Measurements from ENCODE around the gene BCAS3.

Gene BCAS3

DNA sequence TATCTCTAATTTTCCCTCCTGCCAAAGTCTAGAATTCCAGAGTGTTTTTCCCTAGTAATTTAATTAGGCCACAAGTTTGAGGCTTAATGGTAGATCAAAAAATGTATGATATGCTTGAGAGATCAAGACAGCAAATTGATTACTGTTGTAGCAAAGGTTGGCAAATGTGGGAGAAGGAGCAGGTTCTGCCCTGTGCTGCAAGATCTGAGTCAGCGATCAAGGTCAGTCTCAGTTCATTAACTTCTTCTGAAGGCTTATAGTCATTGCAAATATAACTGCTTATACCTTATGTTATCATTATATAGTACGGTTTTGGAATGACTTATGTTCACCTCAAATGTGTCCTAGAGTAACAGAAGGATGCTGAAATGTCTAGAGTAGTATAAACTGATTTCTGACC lies 490.9 kb downstream of the BCAS3 start:
- TF ChIP-seq CTCF (IDR thresholded peaks at IDR 0.05; ENCODE audit: control insufficient read depth, insufficient read depth, low read depth, low read length, missing control alignments): no peak
- H3K4me3 ChIP-seq (ENCODE audit: control insufficient read depth, low read depth, low read length): no peak overlapping the region
- DNase-seq (ENCODE audit: low read depth): no peak

GRCh38 chr17:61174310-61174709 lies 496.7 kb downstream of the BCAS3 start:
- no peak for TF ChIP-seq CTCF (IDR thresholded peaks at IDR 0.05; ENCODE audit: control insufficient read depth, insufficient read depth, low read depth, low read length, missing control alignments)
- DNase-seq (ENCODE audit: low read depth): no peak
- no peak overlapping the region for H3K4me3 ChIP-seq (ENCODE audit: control insufficient read depth, low read depth, low read length)

DNA sequence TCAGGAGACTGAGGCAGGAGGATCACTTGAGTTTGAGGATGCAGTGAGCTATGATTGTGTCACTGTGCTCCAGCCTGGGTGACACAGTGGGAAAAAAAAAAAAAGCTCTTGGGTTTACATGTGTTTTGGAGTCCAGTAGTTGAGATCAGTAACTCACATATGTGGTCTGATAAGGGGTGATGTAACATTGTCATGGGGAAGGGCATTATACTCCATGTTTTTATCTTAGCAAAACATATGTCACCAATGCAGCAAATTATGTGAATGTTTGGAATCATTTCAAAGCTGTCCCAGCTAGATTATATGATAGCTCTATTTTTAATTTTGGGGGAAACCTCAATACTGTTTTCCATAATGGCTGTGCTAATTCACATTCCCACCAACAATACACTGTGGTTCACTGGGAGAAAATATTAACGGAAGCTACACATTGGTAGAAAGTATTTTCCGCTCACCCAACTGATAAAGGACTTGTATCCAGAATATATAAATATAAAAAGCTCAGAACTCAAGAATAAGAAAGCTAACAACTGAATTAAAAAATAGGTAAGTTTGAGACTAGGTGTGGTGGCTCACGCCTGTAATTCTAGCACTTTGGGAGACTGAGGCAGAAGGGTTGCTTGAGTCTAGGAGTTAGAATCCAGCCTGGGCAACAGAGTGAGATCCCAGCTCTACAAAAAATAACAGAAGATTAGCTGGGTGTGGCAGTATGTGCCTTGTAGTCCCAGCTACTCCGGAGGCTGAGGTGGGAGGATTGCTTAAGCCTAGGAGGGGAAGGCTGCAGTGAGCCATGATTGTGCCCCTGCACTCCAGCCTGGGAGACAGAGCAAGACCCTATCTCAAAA lies 497.9 kb downstream of the BCAS3 start:
- DNase-seq (ENCODE audit: low read depth): no peak

GRCh38 chr17:61177351-61177750 lies 499.7 kb downstream of the BCAS3 start:
- H3K4me3 ChIP-seq (ENCODE audit: control insufficient read depth, low read depth, low read length): no peak overlapping the region
- no peak for DNase-seq (ENCODE audit: low read depth)
- TF ChIP-seq CTCF (IDR thresholded peaks at IDR 0.05; ENCODE audit: control insufficient read depth, insufficient read depth, low read depth, low read length, missing control alignments): no peak

More for the DNA sequence above, 497.9 kb downstream of the BCAS3 start:
- no peak overlapping the region for H3K4me3 ChIP-seq (ENCODE audit: control insufficient read depth, low read depth, low read length)
- no peak for TF ChIP-seq CTCF (IDR thresholded peaks at IDR 0.05; ENCODE audit: control insufficient read depth, insufficient read depth, low read depth, low read length, missing control alignments)

DNA sequence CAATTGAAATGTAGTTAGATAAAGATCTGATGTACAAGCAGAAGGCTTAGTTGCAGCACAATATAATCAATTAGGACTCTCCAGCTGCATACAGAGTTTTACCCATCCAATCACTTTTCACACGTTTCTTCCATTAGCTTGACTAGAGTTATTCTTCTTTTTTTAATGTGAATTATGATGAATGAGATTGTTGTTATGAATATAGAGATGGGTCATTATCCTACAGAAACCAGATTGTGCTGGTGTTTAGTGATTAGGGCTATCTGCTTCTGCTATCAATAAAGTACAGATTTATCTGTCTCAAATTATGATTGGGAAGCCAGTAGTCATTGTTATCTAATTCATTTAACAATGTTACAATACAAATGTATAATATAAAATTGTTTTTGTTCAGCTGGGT lies 500.6 kb downstream of the BCAS3 start:
- TF ChIP-seq CTCF (IDR thresholded peaks at IDR 0.05; ENCODE audit: control insufficient read depth, insufficient read depth, low read depth, low read length, missing control alignments): no peak
- DNase-seq (ENCODE audit: low read depth): no peak
- no peak overlapping the region for H3K4me3 ChIP-seq (ENCODE audit: control insufficient read depth, low read depth, low read length)

DNA sequence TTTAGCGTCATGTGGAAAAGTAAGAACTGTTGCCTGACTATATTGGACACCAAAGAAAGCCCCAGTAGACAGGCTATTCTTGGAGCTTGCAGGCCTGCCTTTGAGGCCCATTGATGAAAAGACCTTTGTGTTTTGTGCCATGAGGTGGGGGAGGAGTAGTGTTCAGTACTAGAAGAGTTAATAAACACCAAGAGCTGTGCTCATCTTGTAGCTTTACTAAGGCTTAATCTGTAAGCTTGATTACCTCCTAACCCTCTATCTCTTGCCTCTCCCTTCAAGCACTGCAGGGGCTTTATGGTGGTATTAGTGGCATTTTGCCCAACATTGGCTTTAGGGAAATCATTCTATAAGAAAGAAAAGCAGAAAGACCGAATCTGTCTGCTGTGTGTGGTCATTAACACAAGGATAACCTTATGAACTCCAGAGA lies 501.7 kb downstream of the BCAS3 start:
- no peak for TF ChIP-seq CTCF (IDR thresholded peaks at IDR 0.05; ENCODE audit: control insufficient read depth, insufficient read depth, low read depth, low read length, missing control alignments)
- no peak overlapping the region for H3K4me3 ChIP-seq (ENCODE audit: control insufficient read depth, low read depth, low read length)
- no peak for DNase-seq (ENCODE audit: low read depth)
